HG03108 (cell line): ENCODE results near the gene APAF1.
A peak's percentile ranks its signal among the peaks of the same experiment; 100 is the strongest.
"Not testable (repeated sequence)": the region's sequence is repeated elsewhere in the genome, so short reads cannot be mapped to it uniquely, and the experiment has no call there.

Experiments
- ATAC-seq: cut with Tn5 transposase; IDR thresholded peaks from one replicate; pipeline ENCODE4 v1.9.1; 2021; ENCODE audit warnings: moderate library complexity; ENCODE audit not compliant: unreplicated experiment

APAF1 gene

GRCh38 chr12:98644712-98645571 is at the start of gene APAF1, which contains the start of gene IKBIP:
Gene APAF1, plus strand, starts transcription at chr12:98645290. Its CDS starts 3,070 bp downstream, at chr12:98648360.
Gene IKBIP, minus strand, starts transcription at chr12:98644788. Its CDS starts 87 bp downstream, at chr12:98644701.
- peak; percentile 88 for ATAC-seq

- not testable (repeated sequence) for ATAC-seq
These were observed 47.8 kb upstream of the APAF1 start for GRCh38 chr12:98597313-98597712.

GRCh38 chr12:98601924-98602323 is 43.2 kb upstream of the APAF1 start:
- no peak for ATAC-seq

GRCh38 chr12:98606359-98606988 is 38.6 kb upstream of the APAF1 start:
- ATAC-seq: no peak

GRCh38 chr12:98610596-98610995 is 34.5 kb upstream of the APAF1 start:
- ATAC-seq: no peak

- ATAC-seq: peak; percentile 84
These were observed 32.3 kb upstream of the APAF1 start for GRCh38 chr12:98612696-98613334.

- no peak for ATAC-seq
These were observed 26.1 kb upstream of the APAF1 start for GRCh38 chr12:98618952-98619351.

GRCh38 chr12:98635657-98636323 is 9.3 kb upstream of the APAF1 start:
- ATAC-seq: peak; percentile 56

- no peak for ATAC-seq
These were observed 8.0 kb upstream of the APAF1 start for GRCh38 chr12:98637068-98637467.

GRCh38 chr12:98638009-98638408 is 7.1 kb upstream of the APAF1 start:
- ATAC-seq: no peak

- no peak for ATAC-seq
These were observed 5.6 kb upstream of the APAF1 start for GRCh38 chr12:98639491-98639890.

GRCh38 chr12:98642801-98643200 is 2.3 kb upstream of the APAF1 start:
- not testable (repeated sequence) for ATAC-seq

- peak; percentile 12 for ATAC-seq
These were observed 718 bp upstream of the APAF1 start for GRCh38 chr12:98644433-98644711.

GRCh38 chr12:98645572-98646067 is 530 bp downstream of the APAF1 start:
- ATAC-seq: no peak

- ATAC-seq: no peak
These were observed 1.4 kb downstream of the APAF1 start for GRCh38 chr12:98646294-98647090.

- no peak for ATAC-seq
These were observed 6.2 kb downstream of the APAF1 start for GRCh38 chr12:98651328-98651727.

GRCh38 chr12:98653866-98654493 is 8.9 kb downstream of the APAF1 start:
- ATAC-seq: no peak

GRCh38 chr12:98656289-98657101 is 11.4 kb downstream of the APAF1 start:
- ATAC-seq: no peak

GRCh38 chr12:98660521-98660920 is 15.4 kb downstream of the APAF1 start:
- ATAC-seq: no peak
